ENCODE data around the gene RBM3. TPM values are rescaled to one million over a fixed set of nuclear protein-coding genes. Genes with fewer than 3 reads are reported as not detected.

Gene RBM3
- total and polyA plus RNA-seq, 2 of the 8 experiments (the other 6 are each of a cell fraction or from before 2014, with no cell fraction given) = 99.6 to 164 TPM

DNA sequence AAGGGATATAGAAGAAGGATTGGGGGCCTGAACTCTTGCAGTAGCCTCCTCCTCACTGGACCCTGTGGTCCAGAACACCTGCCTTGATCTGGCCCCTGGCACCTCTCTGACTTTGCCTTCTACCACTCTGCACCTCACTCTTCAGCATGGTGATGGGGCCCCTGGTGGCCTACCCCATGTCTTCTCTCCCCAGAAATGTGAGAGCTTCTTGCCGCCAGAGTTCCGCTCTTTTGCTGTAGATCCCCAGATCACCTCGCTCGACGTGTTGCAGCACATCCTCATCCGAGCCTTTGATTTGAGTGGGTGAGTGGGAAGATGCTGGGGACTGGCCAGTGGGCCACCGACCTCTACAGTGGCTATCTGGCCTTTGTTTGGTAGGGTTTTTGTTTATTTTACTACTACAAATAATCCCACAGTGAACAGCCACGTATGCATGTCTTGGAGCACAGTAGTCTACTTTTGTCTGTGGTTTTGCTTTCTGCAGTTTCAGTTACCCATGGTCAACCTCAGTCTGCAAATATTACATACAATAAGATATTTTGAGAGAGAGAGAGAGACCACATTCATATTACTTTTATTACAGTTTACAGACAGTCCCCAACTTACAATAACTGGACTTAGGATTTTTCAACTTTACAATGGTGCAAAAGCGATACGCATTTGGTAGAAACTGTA is 33.0 kb upstream of the RBM3 start (continued):
- no peak for TF ChIP-seq SUZ12 (IDR thresholded peaks at IDR 0.05; ENCODE audit: low read length)
